ENCODE measurements around the gene YBX2. TPM values are rescaled to one million over a fixed set of nuclear protein-coding genes. Genes with fewer than 3 reads are reported as not detected.
A peak's percentile ranks its signal among the peaks of the same experiment; 100 is the strongest.
"Not testable (repeated sequence)": the region's sequence is repeated elsewhere in the genome, so short reads cannot be mapped to it uniquely, and the experiment has no call there.

The YBX2 gene
- total and polyA plus RNA-seq, 9 donors, result 0.36 to 2.7 (median 1.1) TPM

- peak; percentile 12 for DNase-seq
- peaks cover 32% of the 10 kb centered on the region for H3K4me1 ChIP-seq (ENCODE audit: control insufficient read depth, insufficient read depth, low read length)
- H3K27me3 ChIP-seq (ENCODE audit: control insufficient read depth, insufficient read depth, low read length), result no peaks in the 10 kb centered on the region
- no CpG with 5 or more reads among the region's 5 CpGs for WGBS (ENCODE audit: insufficient coverage)
- H3K36me3 ChIP-seq (ENCODE audit: control insufficient read depth, insufficient read depth, low read length), result peaks cover 36% of the 10 kb centered on the region
- H3K27ac ChIP-seq (ENCODE audit: low read length), result peak overlapping the region; percentile 13
- no peaks in the 10 kb centered on the region for H3K9me3 ChIP-seq (replicated peaks; ENCODE audit: control insufficient read depth, low read depth, low read length)
- no peak overlapping the region for H3K4me3 ChIP-seq (ENCODE audit: low read length)
Measured at GRCh38 chr17:7246779-7247178, 47.7 kb downstream of the YBX2 start.

GRCh38 chr17:7243838-7244237 lies 50.6 kb downstream of the YBX2 start:
- 33% methylated on average over 1 of the region's 10 CpGs for WGBS (ENCODE audit: insufficient coverage)
- peaks cover 35% of the 10 kb centered on the region for H3K4me1 ChIP-seq (ENCODE audit: control insufficient read depth, insufficient read depth, low read length)

GRCh38 chr17:7243453-7243729 lies 51.0 kb downstream of the YBX2 start:
- WGBS (ENCODE audit: insufficient coverage), result no CpG with 5 or more reads among the region's 2 CpGs
- no peak for DNase-seq
- Histone ChIP-seq H3K27me3 (ENCODE audit: control insufficient read depth, insufficient read depth, low read length) (no peaks in the 10 kb centered on the region), H3K4me3 (ENCODE audit: low read length) (peak overlapping the region; percentile 85), H3K4me1 (ENCODE audit: control insufficient read depth, insufficient read depth, low read length) (peaks cover 31% of the 10 kb centered on the region), H3K27ac (ENCODE audit: low read length) (peak overlapping the region; percentile 100), H3K36me3 (ENCODE audit: control insufficient read depth, insufficient read depth, low read length) (peaks cover 45% of the 10 kb centered on the region), H3K9me3 (replicated peaks; ENCODE audit: control insufficient read depth, low read depth, low read length) (no peaks in the 10 kb centered on the region)

More at GRCh38 chr17:7243838-7244237, 50.6 kb downstream of the YBX2 start:
- Histone ChIP-seq H3K36me3 (ENCODE audit: control insufficient read depth, insufficient read depth, low read length) (peaks cover 45% of the 10 kb centered on the region), H3K27ac (ENCODE audit: low read length) (peak overlapping the region; percentile 100)
- DNase-seq; H3K4me3 ChIP-seq (ENCODE audit: low read length); H3K9me3 ChIP-seq (replicated peaks; ENCODE audit: control insufficient read depth, low read depth, low read length); H3K27me3 ChIP-seq (ENCODE audit: control insufficient read depth, insufficient read depth, low read length): not testable (repeated sequence)

GRCh38 chr17:7242717-7243452 lies 51.6 kb downstream of the YBX2 start:
- WGBS (ENCODE audit: insufficient coverage), result under 1% methylated on average over 49 of the region's 49 CpGs
- H3K4me3 ChIP-seq (ENCODE audit: low read length), result peak overlapping the region; percentile 85
- peaks cover 45% of the 10 kb centered on the region for H3K36me3 ChIP-seq (ENCODE audit: control insufficient read depth, insufficient read depth, low read length)
- H3K4me1 ChIP-seq (ENCODE audit: control insufficient read depth, insufficient read depth, low read length), result peaks cover 30% of the 10 kb centered on the region
- peak; percentile 99 for DNase-seq
- no peaks in the 10 kb centered on the region for H3K9me3 ChIP-seq (replicated peaks; ENCODE audit: control insufficient read depth, low read depth, low read length)
- no peaks in the 10 kb centered on the region for H3K27me3 ChIP-seq (ENCODE audit: control insufficient read depth, insufficient read depth, low read length)
- peak overlapping the region; percentile 100 for H3K27ac ChIP-seq (ENCODE audit: low read length)

- peaks cover 36% of the 10 kb centered on the region for H3K4me1 ChIP-seq (ENCODE audit: control insufficient read depth, insufficient read depth, low read length)
- H3K27me3 ChIP-seq (ENCODE audit: control insufficient read depth, insufficient read depth, low read length), result no peaks in the 10 kb centered on the region
- DNase-seq, result peak; percentile 98
- peak within 1 kb of the TSS; percentile 85 for H3K4me3 ChIP-seq (ENCODE audit: low read length)
- H3K27ac ChIP-seq (ENCODE audit: low read length), result peak within 1 kb of the TSS; percentile 100
- no peaks in the 10 kb centered on the region for H3K9me3 ChIP-seq (replicated peaks; ENCODE audit: control insufficient read depth, low read depth, low read length)
- H3K36me3 ChIP-seq (ENCODE audit: control insufficient read depth, insufficient read depth, low read length), result peaks cover 46% of the 10 kb centered on the region
- 0% methylated on average over 51 of the region's 62 CpGs for WGBS (ENCODE audit: insufficient coverage)
Measured at GRCh38 chr17:7241783-7242716, 52.4 kb downstream of the YBX2 start, which contains the start of gene GABARAP. GABARAP (minus strand) TSS chr17:7242449; CDS start chr17:7242330, 119 bp downstream.

- Histone ChIP-seq H3K27ac (ENCODE audit: low read length) (peak overlapping the region; percentile 100), H3K36me3 (ENCODE audit: control insufficient read depth, insufficient read depth, low read length) (peaks cover 46% of the 10 kb centered on the region), H3K9me3 (replicated peaks; ENCODE audit: control insufficient read depth, low read depth, low read length) (no peaks in the 10 kb centered on the region), H3K4me3 (ENCODE audit: low read length) (peak overlapping the region; percentile 85), H3K4me1 (ENCODE audit: control insufficient read depth, insufficient read depth, low read length) (peaks cover 39% of the 10 kb centered on the region), H3K27me3 (ENCODE audit: control insufficient read depth, insufficient read depth, low read length) (no peaks in the 10 kb centered on the region)
- 30% methylated on average over 6 of the region's 9 CpGs for WGBS (ENCODE audit: insufficient coverage)
- no peak for DNase-seq
Measured at GRCh38 chr17:7241090-7241733, 53.2 kb downstream of the YBX2 start.

GRCh38 chr17:7240375-7240774 lies 54.1 kb downstream of the YBX2 start:
- H3K4me1 ChIP-seq (ENCODE audit: control insufficient read depth, insufficient read depth, low read length), result peaks cover 39% of the 10 kb centered on the region

GRCh38 chr17:7239091-7240027 lies 55.1 kb downstream of the YBX2 start, which contains the start of gene PHF23:
PHF23 (minus strand) TSS chr17:7239457; CDS start chr17:7239279, 178 bp downstream.
- H3K4me3 ChIP-seq (ENCODE audit: low read length), result peak within 1 kb of the TSS; percentile 100
- no peaks in the 10 kb centered on the region for H3K9me3 ChIP-seq (replicated peaks; ENCODE audit: control insufficient read depth, low read depth, low read length)
- peaks cover 47% of the 10 kb centered on the region for H3K4me1 ChIP-seq (ENCODE audit: control insufficient read depth, insufficient read depth, low read length)
- H3K27ac ChIP-seq (ENCODE audit: low read length), result peak within 1 kb of the TSS; percentile 95
- DNase-seq, result peak; percentile 100
- WGBS (ENCODE audit: insufficient coverage), result under 1% methylated on average over 49 of the region's 72 CpGs
- no peaks in the 10 kb centered on the region for H3K27me3 ChIP-seq (ENCODE audit: control insufficient read depth, insufficient read depth, low read length)
- H3K36me3 ChIP-seq (ENCODE audit: control insufficient read depth, insufficient read depth, low read length), result peaks cover 45% of the 10 kb centered on the region

More at GRCh38 chr17:7240375-7240774, 54.1 kb downstream of the YBX2 start:
- H3K27me3 ChIP-seq (ENCODE audit: control insufficient read depth, insufficient read depth, low read length), result no peaks in the 10 kb centered on the region
- peak overlapping the region; percentile 100 for H3K27ac ChIP-seq (ENCODE audit: low read length)
- no peaks in the 10 kb centered on the region for H3K9me3 ChIP-seq (replicated peaks; ENCODE audit: control insufficient read depth, low read depth, low read length)
- DNase-seq, result peak; percentile 62
- 72% methylated on average over 2 of the region's 4 CpGs for WGBS (ENCODE audit: insufficient coverage)
- H3K4me3 ChIP-seq (ENCODE audit: low read length), result no peak overlapping the region
- H3K36me3 ChIP-seq (ENCODE audit: control insufficient read depth, insufficient read depth, low read length), result peaks cover 49% of the 10 kb centered on the region

- H3K4me3 ChIP-seq (ENCODE audit: low read length), result peak overlapping the region; percentile 100
- H3K36me3 ChIP-seq (ENCODE audit: control insufficient read depth, insufficient read depth, low read length), result peaks cover 37% of the 10 kb centered on the region
- 0% methylated on average over 24 of the region's 39 CpGs for WGBS (ENCODE audit: insufficient coverage)
- H3K27ac ChIP-seq (ENCODE audit: low read length), result peak overlapping the region; percentile 95
- H3K4me1 ChIP-seq (ENCODE audit: control insufficient read depth, insufficient read depth, low read length), result peaks cover 43% of the 10 kb centered on the region
- no peaks in the 10 kb centered on the region for H3K9me3 ChIP-seq (replicated peaks; ENCODE audit: control insufficient read depth, low read depth, low read length)
- no peaks in the 10 kb centered on the region for H3K27me3 ChIP-seq (ENCODE audit: control insufficient read depth, insufficient read depth, low read length)
- peak; percentile 48 for DNase-seq
Measured at GRCh38 chr17:7238420-7239090, 55.9 kb downstream of the YBX2 start.
